Measurements from ENCODE around the gene NLK.

DNA sequence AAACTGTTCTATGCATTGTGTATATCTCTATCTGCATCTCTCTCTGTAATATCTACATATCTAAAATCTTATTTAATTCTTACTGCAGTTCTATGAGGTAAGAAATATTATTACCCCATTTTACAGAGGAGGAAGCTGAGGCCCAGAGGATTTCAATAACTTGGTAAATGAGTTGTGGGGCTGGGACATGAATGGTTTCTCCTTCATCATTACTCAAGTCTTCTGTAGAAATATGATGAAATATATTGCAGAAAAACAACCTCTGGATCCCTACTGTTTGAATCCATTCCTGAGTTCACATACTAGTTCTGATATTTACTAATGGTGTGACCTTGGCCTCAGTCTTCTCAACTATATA, 45.5 kb upstream of the NLK start:
- TF ChIP-seq, protein P1, sequence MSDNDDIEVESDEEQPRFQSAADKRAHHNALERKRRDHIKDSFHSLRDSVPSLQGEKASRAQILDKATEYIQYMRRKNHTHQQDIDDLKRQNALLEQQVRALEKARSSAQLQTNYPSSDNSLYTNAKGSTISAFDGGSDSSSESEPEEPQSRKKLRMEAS (IDR thresholded peaks at IDR 0.05; ENCODE audit: low read depth, low read length): no peak
- TF ChIP-seq EZH2 (IDR thresholded peaks at IDR 0.05; ENCODE audit: borderline replicate concordance, control insufficient read depth, low read depth, low read length): no peak
- no peak for TF ChIP-seq POLR2AphosphoS5 (IDR thresholded peaks at IDR 0.05; ENCODE audit: low read length)
- TF ChIP-seq POLR2A (IDR thresholded peaks at IDR 0.05; ENCODE audit: low read depth, low read length): no peak
- no peak for TF ChIP-seq FOS (IDR thresholded peaks at IDR 0.05; ENCODE audit: borderline replicate concordance, extremely low read depth, insufficient read length)
- TF ChIP-seq, protein P2, sequence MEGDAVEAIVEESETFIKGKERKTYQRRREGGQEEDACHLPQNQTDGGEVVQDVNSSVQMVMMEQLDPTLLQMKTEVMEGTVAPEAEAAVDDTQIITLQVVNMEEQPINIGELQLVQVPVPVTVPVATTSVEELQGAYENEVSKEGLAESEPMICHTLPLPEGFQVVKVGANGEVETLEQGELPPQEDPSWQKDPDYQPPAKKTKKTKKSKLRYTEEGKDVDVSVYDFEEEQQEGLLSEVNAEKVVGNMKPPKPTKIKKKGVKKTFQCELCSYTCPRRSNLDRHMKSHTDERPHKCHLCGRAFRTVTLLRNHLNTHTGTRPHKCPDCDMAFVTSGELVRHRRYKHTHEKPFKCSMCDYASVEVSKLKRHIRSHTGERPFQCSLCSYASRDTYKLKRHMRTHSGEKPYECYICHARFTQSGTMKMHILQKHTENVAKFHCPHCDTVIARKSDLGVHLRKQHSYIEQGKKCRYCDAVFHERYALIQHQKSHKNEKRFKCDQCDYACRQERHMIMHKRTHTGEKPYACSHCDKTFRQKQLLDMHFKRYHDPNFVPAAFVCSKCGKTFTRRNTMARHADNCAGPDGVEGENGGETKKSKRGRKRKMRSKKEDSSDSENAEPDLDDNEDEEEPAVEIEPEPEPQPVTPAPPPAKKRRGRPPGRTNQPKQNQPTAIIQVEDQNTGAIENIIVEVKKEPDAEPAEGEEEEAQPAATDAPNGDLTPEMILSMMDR (IDR thresholded peaks at IDR 0.05 in 2 of 3, conservative IDR thresholded peaks at IDR 0.05 in 1 of 3; ENCODE audit: control insufficient read depth in 2 of 3, extremely low read depth in 1 of 3, insufficient read depth in 1 of 3, low read depth in 3 of 3, low read length in 3 of 3): no peak

Data from GM12878 (cell line).